ENCODE results near the gene TTYH2. TPM values are rescaled to one million over a fixed set of nuclear protein-coding genes. Genes with fewer than 3 reads are reported as not detected.
A peak's percentile ranks its signal among the peaks of the same experiment; 100 is the strongest.

TTYH2 gene, protein sequence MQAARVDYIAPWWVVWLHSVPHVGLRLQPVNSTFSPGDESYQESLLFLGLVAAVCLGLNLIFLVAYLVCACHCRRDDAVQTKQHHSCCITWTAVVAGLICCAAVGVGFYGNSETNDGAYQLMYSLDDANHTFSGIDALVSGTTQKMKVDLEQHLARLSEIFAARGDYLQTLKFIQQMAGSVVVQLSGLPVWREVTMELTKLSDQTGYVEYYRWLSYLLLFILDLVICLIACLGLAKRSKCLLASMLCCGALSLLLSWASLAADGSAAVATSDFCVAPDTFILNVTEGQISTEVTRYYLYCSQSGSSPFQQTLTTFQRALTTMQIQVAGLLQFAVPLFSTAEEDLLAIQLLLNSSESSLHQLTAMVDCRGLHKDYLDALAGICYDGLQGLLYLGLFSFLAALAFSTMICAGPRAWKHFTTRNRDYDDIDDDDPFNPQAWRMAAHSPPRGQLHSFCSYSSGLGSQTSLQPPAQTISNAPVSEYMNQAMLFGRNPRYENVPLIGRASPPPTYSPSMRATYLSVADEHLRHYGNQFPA
- total RNA-seq, result 1 to 10 TPM; 4.7 to 6.3 TPM

GRCh38 chr17:74212913-74213791, at the start of gene TTYH2:
TTYH2 (plus strand) TSS chr17:74213571; CDS start chr17:74213588, 17 bp downstream.
- peak within 1 kb of the TSS; percentile 66 for H3K27ac Mint-ChIP-seq

GRCh38 chr17:74163836-74164235, 49.5 kb upstream of the TTYH2 start:
- Mint-ChIP-seq H3K36me3 (ENCODE audit: low read depth) (no peaks in the 10 kb centered on the region), H3K4me3 (no peak overlapping the region), H3K4me1 (ENCODE audit: low read depth) (no peaks in the 10 kb centered on the region), H3K27ac (no peak overlapping the region), H3K27me3 (ENCODE audit: low read depth) (peaks cover 4% of the 10 kb centered on the region), H3K9me3 (ENCODE audit: insufficient read depth) (no peaks in the 10 kb centered on the region)
- ChIA-PET CTCF (no interaction called here), POLR2A (no interaction called here)
- no peak for DNase-seq
- no peak for ATAC-seq

More at GRCh38 chr17:74212913-74213791, at the start of gene TTYH2:
- ATAC-seq (peak; percentile 81), DNase-seq (peak; percentile 76)
- H3K27me3 Mint-ChIP-seq (ENCODE audit: low read depth), result no peaks in the 10 kb centered on the region
- H3K4me3 Mint-ChIP-seq, result peak within 1 kb of the TSS; percentile 77
- peaks cover 24% of the 10 kb centered on the region for H3K36me3 Mint-ChIP-seq (ENCODE audit: low read depth)
- peaks cover 62% of the 10 kb centered on the region for H3K4me1 Mint-ChIP-seq (ENCODE audit: low read depth)
- ChIA-PET POLR2A (interaction anchor here (0.6 to 1.3 kb wide), 4 partner anchors 10 to 1462 kb away, joined by 3 to 6 read pairs (median 4); partner anchors contain the start of gene RPL38), CTCF (interaction anchor here (0.7 to 3.2 kb wide), 8 partner anchors 9 to 147 kb away, joined by 3 to 16 read pairs (median 4); partner anchors contain the start of gene RPL38)
- H3K9me3 Mint-ChIP-seq (ENCODE audit: insufficient read depth), result no peaks in the 10 kb centered on the region

DNA sequence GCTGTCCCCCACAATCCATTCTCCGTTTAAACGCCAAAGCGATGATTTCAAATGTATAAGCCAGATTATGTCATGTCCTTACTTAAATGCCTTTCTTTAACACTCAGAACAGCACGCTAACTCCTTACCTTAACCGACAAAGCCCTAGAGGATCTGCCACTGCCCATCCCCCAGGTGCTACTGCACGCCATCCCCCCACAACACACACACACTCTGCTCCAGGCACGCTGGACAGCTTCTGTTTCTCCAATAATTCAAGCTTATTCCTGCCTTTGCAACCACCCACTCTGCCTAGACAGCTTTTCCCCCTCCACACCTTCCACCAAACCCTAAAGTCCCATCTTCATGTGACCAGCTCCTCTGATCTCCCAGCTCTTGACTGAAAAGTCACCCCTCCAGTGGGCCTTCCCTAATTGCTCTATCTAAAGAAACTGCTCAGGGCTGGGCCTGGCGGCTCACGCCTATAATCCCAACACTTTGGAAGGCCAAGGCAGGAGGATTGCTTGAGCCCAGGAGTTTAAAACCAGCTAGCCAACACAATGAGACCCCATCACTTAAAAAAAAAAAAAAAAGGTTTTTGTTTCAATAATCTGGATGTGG, 48.8 kb upstream of the TTYH2 start:
- Mint-ChIP-seq H3K4me3 (no peak overlapping the region), H3K9me3 (ENCODE audit: insufficient read depth) (no peaks in the 10 kb centered on the region), H3K27ac (no peak overlapping the region), H3K36me3 (ENCODE audit: low read depth) (no peaks in the 10 kb centered on the region), H3K4me1 (ENCODE audit: low read depth) (no peaks in the 10 kb centered on the region), H3K27me3 (ENCODE audit: low read depth) (peaks cover 6% of the 10 kb centered on the region)
- CTCF ChIA-PET, result no interaction called here
- ATAC-seq (no peak), DNase-seq (no peak)
- POLR2A ChIA-PET, result no interaction called here

DNA sequence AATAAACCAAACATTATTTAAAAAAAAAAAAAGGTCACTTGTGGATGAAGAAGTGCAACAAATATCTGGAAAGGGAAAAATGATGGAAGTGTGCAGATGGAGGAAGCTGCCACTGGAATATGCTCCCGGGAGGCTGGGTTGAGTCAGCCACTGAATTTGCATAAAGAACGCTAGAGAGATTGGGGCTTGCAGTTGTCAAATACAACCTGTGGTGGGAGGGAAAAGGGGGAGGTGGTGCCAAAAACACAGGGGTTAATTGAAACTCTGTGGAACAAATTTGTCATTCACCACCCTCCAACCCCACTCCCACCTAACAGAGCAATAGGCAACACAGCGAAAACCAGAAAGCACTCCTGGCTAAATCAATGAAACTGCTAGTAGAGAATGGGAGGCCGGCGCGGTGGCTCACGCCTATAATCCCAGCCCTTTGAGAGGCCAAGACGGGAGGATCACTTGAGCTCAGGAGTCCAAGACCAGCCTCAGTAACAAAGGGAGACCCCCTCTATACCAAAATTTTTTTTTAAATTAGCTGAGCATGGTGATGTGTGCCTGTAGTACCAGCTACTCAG, 47.5 kb upstream of the TTYH2 start:
- CTCF ChIA-PET, result interaction anchor here (0.6 kb wide), 1 partner anchor 76 kb away, joined by 3 read pairs; no protein-coding TSS in a partner anchor
- H3K36me3 Mint-ChIP-seq (ENCODE audit: low read depth), result no peaks in the 10 kb centered on the region
- POLR2A ChIA-PET, result no interaction called here

DNA sequence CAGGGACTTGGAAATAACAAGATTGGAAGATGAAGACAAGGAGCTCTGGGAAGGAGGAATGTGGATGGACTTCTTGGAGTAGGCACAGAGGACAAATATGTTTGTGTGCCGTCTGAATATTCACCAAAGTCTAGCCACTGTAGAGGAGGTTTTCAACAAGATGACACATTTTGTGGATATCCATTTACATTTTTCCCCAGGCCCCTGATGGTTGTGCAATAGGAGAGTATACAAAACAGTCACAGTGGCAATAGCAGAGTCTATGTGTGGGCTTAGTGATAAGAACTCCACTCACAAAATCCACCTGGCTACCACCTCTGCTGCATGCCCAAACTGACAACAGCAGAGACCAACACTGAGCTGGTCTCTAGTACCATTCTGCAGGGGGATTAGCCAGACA, 42.4 kb upstream of the TTYH2 start:
- DNase-seq (no peak), ATAC-seq (no peak)
- Mint-ChIP-seq H3K9me3 (ENCODE audit: insufficient read depth) (no peaks in the 10 kb centered on the region), H3K4me3 (no peak overlapping the region), H3K27me3 (ENCODE audit: low read depth) (peaks cover 28% of the 10 kb centered on the region), H3K4me1 (ENCODE audit: low read depth) (no peaks in the 10 kb centered on the region), H3K27ac (no peak overlapping the region), H3K36me3 (ENCODE audit: low read depth) (no peaks in the 10 kb centered on the region)
- ChIA-PET POLR2A (no interaction called here), CTCF (interaction anchor here (1.3 kb wide), 1 partner anchor 29 kb away, joined by 4 read pairs; no protein-coding TSS in a partner anchor)

More for the DNA sequence above, 47.5 kb upstream of the TTYH2 start:
- peaks cover 9% of the 10 kb centered on the region for H3K27me3 Mint-ChIP-seq (ENCODE audit: low read depth)
- DNase-seq (no peak), ATAC-seq (no peak)
- no peak overlapping the region for H3K4me3 Mint-ChIP-seq
- no peak overlapping the region for H3K27ac Mint-ChIP-seq
- no peaks in the 10 kb centered on the region for H3K9me3 Mint-ChIP-seq (ENCODE audit: insufficient read depth)
- H3K4me1 Mint-ChIP-seq (ENCODE audit: low read depth), result no peaks in the 10 kb centered on the region

- Mint-ChIP-seq H3K27ac (no peak overlapping the region), H3K36me3 (ENCODE audit: low read depth) (no peaks in the 10 kb centered on the region), H3K27me3 (ENCODE audit: low read depth) (peaks cover 34% of the 10 kb centered on the region), H3K4me1 (ENCODE audit: low read depth) (no peaks in the 10 kb centered on the region), H3K4me3 (no peak overlapping the region), H3K9me3 (ENCODE audit: insufficient read depth) (no peaks in the 10 kb centered on the region)
- CTCF ChIA-PET, result interaction anchor here (1.1 kb wide), 2 partner anchors 27 to 83 kb away, joined by 3 read pairs; no protein-coding TSS in a partner anchor
- no peak for DNase-seq
- ATAC-seq, result no peak
- POLR2A ChIA-PET, result no interaction called here
Observed at GRCh38 chr17:74172700-74173099, 40.7 kb upstream of the TTYH2 start.

DNA sequence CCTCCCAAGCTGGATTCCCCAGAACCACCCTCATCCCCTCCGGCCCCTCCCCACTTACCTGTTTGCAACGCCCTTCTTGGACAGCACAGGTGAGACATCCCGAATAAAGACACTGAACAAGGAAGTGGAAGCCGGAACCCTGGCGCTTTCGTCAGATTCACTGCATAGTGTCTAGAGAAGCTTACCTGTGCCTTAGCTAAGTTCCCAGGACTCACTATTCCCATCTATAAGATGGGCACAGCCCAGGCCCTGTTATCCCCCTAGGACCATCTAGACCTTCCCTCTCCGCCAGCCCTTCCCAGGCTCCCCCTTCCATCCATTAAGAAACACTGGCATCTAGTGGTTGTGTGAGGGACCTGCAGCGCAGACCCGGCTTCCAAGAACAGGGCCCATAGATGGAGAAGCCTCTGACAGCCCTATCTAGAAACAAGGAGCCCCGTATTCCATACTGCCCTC, 36.8 kb upstream of the TTYH2 start:
- no peak overlapping the region for H3K27ac Mint-ChIP-seq
- H3K4me1 Mint-ChIP-seq (ENCODE audit: low read depth), result no peaks in the 10 kb centered on the region
- DNase-seq (peak; percentile 51), ATAC-seq (peak; percentile 64)
- no peaks in the 10 kb centered on the region for H3K36me3 Mint-ChIP-seq (ENCODE audit: low read depth)
- no peak overlapping the region for H3K4me3 Mint-ChIP-seq
- POLR2A ChIA-PET, result no interaction called here
- CTCF ChIA-PET, result interaction anchor here (0.9 to 1.7 kb wide), 2 partner anchors 23 to 87 kb away, joined by 3 to 5 read pairs; no protein-coding TSS in a partner anchor
- peaks cover 25% of the 10 kb centered on the region for H3K27me3 Mint-ChIP-seq (ENCODE audit: low read depth)
- H3K9me3 Mint-ChIP-seq (ENCODE audit: insufficient read depth), result no peaks in the 10 kb centered on the region

DNA sequence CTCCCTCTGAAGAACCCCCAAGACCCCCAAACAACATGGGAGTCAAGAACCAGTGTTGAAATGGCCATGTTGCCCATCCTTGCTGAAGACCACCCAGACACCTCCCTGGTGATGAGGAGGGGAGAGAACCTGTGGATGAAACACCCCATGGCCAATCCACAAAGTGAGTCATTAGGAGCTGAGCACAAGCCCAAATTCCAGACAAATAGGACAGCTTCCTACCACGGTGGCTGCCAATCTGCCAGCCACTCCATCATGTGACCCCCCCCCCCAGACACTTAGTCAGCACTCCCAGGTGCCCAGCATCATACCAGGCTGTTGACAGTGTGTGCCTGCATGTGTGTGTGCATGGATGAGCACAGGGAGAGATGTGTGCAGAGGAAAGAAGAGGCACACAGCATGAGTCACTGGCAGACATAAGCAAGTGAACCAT, 36.3 kb upstream of the TTYH2 start:
- POLR2A ChIA-PET, result no interaction called here
- H3K4me3 Mint-ChIP-seq, result no peak overlapping the region
- CTCF ChIA-PET, result interaction anchor here (0.7 kb wide), 1 partner anchor 87 kb away, joined by 4 read pairs; no protein-coding TSS in a partner anchor
- H3K9me3 Mint-ChIP-seq (ENCODE audit: insufficient read depth), result no peaks in the 10 kb centered on the region
- H3K4me1 Mint-ChIP-seq (ENCODE audit: low read depth), result no peaks in the 10 kb centered on the region
- peaks cover 25% of the 10 kb centered on the region for H3K27me3 Mint-ChIP-seq (ENCODE audit: low read depth)
- DNase-seq, result no peak
- H3K27ac Mint-ChIP-seq, result no peak overlapping the region
- no peak for ATAC-seq
- H3K36me3 Mint-ChIP-seq (ENCODE audit: low read depth), result no peaks in the 10 kb centered on the region

GRCh38 chr17:74179576-74179975, 33.8 kb upstream of the TTYH2 start:
- Mint-ChIP-seq H3K36me3 (ENCODE audit: low read depth) (no peaks in the 10 kb centered on the region), H3K27ac (no peak overlapping the region), H3K4me1 (ENCODE audit: low read depth) (no peaks in the 10 kb centered on the region), H3K27me3 (ENCODE audit: low read depth) (peaks cover 17% of the 10 kb centered on the region), H3K4me3 (no peak overlapping the region), H3K9me3 (ENCODE audit: insufficient read depth) (no peaks in the 10 kb centered on the region)
- no peak for DNase-seq
- ATAC-seq, result no peak
- CTCF ChIA-PET, result no interaction called here
- POLR2A ChIA-PET, result no interaction called here

GRCh38 chr17:74180336-74180735, 33.0 kb upstream of the TTYH2 start:
- H3K4me1 Mint-ChIP-seq (ENCODE audit: low read depth), result no peaks in the 10 kb centered on the region
- ATAC-seq (no peak), DNase-seq (no peak)
- POLR2A ChIA-PET, result no interaction called here
- H3K36me3 Mint-ChIP-seq (ENCODE audit: low read depth), result no peaks in the 10 kb centered on the region
- CTCF ChIA-PET, result no interaction called here
- no peaks in the 10 kb centered on the region for H3K9me3 Mint-ChIP-seq (ENCODE audit: insufficient read depth)
- peaks cover 11% of the 10 kb centered on the region for H3K27me3 Mint-ChIP-seq (ENCODE audit: low read depth)
- no peak overlapping the region for H3K4me3 Mint-ChIP-seq
- no peak overlapping the region for H3K27ac Mint-ChIP-seq

DNA sequence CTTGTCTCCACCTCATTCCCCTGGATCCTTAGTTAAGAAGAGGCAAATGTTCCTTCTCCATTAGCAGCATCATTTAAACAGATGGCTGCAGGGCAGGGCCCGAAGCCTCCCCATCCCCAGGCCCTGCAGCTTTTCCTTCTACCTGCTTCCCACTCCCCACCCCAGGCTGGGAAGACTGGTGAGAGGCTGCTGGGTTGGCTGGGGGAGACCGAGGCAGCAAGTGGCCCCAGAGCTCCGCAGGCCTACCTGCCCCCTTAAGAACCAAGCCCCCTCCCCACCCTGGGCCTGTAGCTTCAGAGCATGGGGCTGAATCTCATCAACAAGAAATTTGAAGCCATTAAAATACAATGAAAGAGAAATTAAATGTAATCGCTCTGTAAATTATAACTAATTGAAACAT, 32.0 kb upstream of the TTYH2 start:
- ChIA-PET CTCF (interaction anchor here (1.0 kb wide), 1 partner anchor 91 kb away, joined by 4 read pairs; no protein-coding TSS in a partner anchor), POLR2A (no interaction called here)
- H3K4me3 Mint-ChIP-seq, result no peak overlapping the region
- ATAC-seq, result no peak
- H3K9me3 Mint-ChIP-seq (ENCODE audit: insufficient read depth), result no peaks in the 10 kb centered on the region
- peaks cover 5% of the 10 kb centered on the region for H3K27me3 Mint-ChIP-seq (ENCODE audit: low read depth)
- DNase-seq, result no peak
- no peaks in the 10 kb centered on the region for H3K4me1 Mint-ChIP-seq (ENCODE audit: low read depth)
- no peak overlapping the region for H3K27ac Mint-ChIP-seq
- H3K36me3 Mint-ChIP-seq (ENCODE audit: low read depth), result no peaks in the 10 kb centered on the region
